ENCODE measurements around the gene MT1G. TPM values are rescaled to one million over a fixed set of nuclear protein-coding genes. Genes with fewer than 3 reads are reported as not detected.

MT1G gene
- total RNA-seq, 1 experiment from 2014 or later = not detected

- POLR2A ChIA-PET = no interaction called here
- Mint-ChIP-seq H3K36me3 (ENCODE audit: insufficient read depth, unreplicated experiment) (no peaks in the 10 kb centered on the region), H3K9me3 (ENCODE audit: unreplicated experiment) (no peaks in the 10 kb centered on the region), H3K4me3 (ENCODE audit: unreplicated experiment) (no peak overlapping the region), H3K27me3 (ENCODE audit: insufficient read depth, unreplicated experiment) (peaks cover 11% of the 10 kb centered on the region), H3K4me1 (ENCODE audit: low read depth, unreplicated experiment) (no peaks in the 10 kb centered on the region), H3K27ac (ENCODE audit: unreplicated experiment) (no peak overlapping the region)
- no peaks in the 10 kb centered on the region; the same call in 1 of the 2 replicates for H3K27me3 ChIP-seq (replicated peaks; ENCODE audit: control insufficient read depth, insufficient read depth, low read length)
- no peaks in the 10 kb centered on the region for H3K4me1 ChIP-seq
- H3K36me3 ChIP-seq (ENCODE audit: control insufficient read depth, insufficient read depth, low read length) = no peaks in the 10 kb centered on the region
- no peak for TF ChIP-seq CTCF (IDR thresholded peaks at IDR 0.05; ENCODE audit: insufficient read depth in 1 of 2, low read depth in 1 of 2, low read length in 1 of 2, severe bottlenecking in 1 of 2, unreplicated experiment in 1 of 2)
- no TSS peak for BruUV-seq (replicated peaks)
- no peak for DNase-seq
- no peak overlapping the region for H3K4me3 ChIP-seq (ENCODE audit: low read depth, low read length)
- intact Hi-C loops (cut with micrococcal nuclease; ENCODE audit: unreplicated experiment) = no loop called here
- no peaks in the 10 kb centered on the region for H3K9me3 ChIP-seq
- CTCF ChIA-PET = interaction anchor here (1.0 kb wide), 1 partner anchor 17 kb away, joined by 4 read pairs; no protein-coding TSS in a partner anchor
Measured at GRCh38 chr16:56618138-56618537, 49.7 kb downstream of the MT1G start.

- H3K4me1 Mint-ChIP-seq (ENCODE audit: low read depth, unreplicated experiment) = no peaks in the 10 kb centered on the region
- POLR2A ChIA-PET = no interaction called here
- intact Hi-C loops (cut with micrococcal nuclease; ENCODE audit: unreplicated experiment) = no loop called here
- Histone ChIP-seq H3K9me3 (no peaks in the 10 kb centered on the region), H3K27me3 (replicated peaks; ENCODE audit: control insufficient read depth, insufficient read depth, low read length) (no peaks in the 10 kb centered on the region; the same call in 1 of the 2 replicates), H3K4me3 (ENCODE audit: low read depth, low read length) (no peak overlapping the region; the same call in 1 of the 2 replicates), H3K36me3 (ENCODE audit: control insufficient read depth, insufficient read depth, low read length) (no peaks in the 10 kb centered on the region), H3K4me1 (no peaks in the 10 kb centered on the region)
- peaks cover 10% of the 10 kb centered on the region for H3K27me3 Mint-ChIP-seq (ENCODE audit: insufficient read depth, unreplicated experiment)
- TF ChIP-seq CTCF (IDR thresholded peaks at IDR 0.05; ENCODE audit: insufficient read depth in 1 of 2, low read depth in 1 of 2, low read length in 1 of 2, severe bottlenecking in 1 of 2, unreplicated experiment in 1 of 2) = no peak
- H3K4me3 Mint-ChIP-seq (ENCODE audit: unreplicated experiment) = peak overlapping the region; percentile 56
- H3K9me3 Mint-ChIP-seq (ENCODE audit: unreplicated experiment) = no peaks in the 10 kb centered on the region
- no peak for DNase-seq
- H3K27ac Mint-ChIP-seq (ENCODE audit: unreplicated experiment) = no peak overlapping the region
- BruUV-seq (replicated peaks) = no TSS peak
- H3K36me3 Mint-ChIP-seq (ENCODE audit: insufficient read depth, unreplicated experiment) = no peaks in the 10 kb centered on the region
- CTCF ChIA-PET = no interaction called here
Measured at GRCh38 chr16:56617212-56618085, 50.4 kb downstream of the MT1G start.

Other genes with a start within 250 kb of the MT1G start
- 101 and 106 TPM in 2 replicates for gene AMFR, start 242.5 kb downstream of the MT1G start, total RNA-seq (2022)
- gene NUDT21, start 216.7 kb downstream of the MT1G start, total RNA-seq (2022) = 305 and 311 TPM in 2 replicates
- 75.5 and 79.0 TPM in 2 replicates for gene OGFOD1, start 216.5 kb downstream of the MT1G start, total RNA-seq (2022)
- 25.6 and 27.7 TPM in 2 replicates for gene BBS2, start 148.0 kb downstream of the MT1G start, total RNA-seq (2022)
- gene MT4, start 103.0 kb downstream of the MT1G start, total RNA-seq (2022) = not detected in 2 replicates
- gene MT3, start 78.5 kb downstream of the MT1G start, total RNA-seq (2022) = not detected in 2 replicates
- 4.3 and 10.5 TPM in 2 replicates for gene MT2A, start 59.5 kb downstream of the MT1G start, total RNA-seq (2022)
- gene MT1E, start 42.3 kb downstream of the MT1G start, total RNA-seq (2022) = 0.56 and 2.0 TPM in 2 replicates
- not detected in 2 replicates for gene MT1M, start 35.4 kb downstream of the MT1G start, total RNA-seq (2022)
- 2.0 and 2.5 TPM in 2 replicates for gene MT1A, start 29.4 kb downstream of the MT1G start, total RNA-seq (2022)
- gene MT1B, start 16.2 kb downstream of the MT1G start, total RNA-seq (2022) = not detected in 2 replicates
- 2.8 and 12.5 TPM in 2 replicates for gene MT1F, start 10.1 kb downstream of the MT1G start, total RNA-seq (2022)
- not detected in 2 replicates for gene MT1H, start 1.7 kb upstream of the MT1G start, total RNA-seq (2022)
- 4.4 and 18.3 TPM in 2 replicates for gene MT1X, start 14.4 kb upstream of the MT1G start, total RNA-seq (2022)
- 148 and 149 TPM in 2 replicates for gene NUP93, start 62.1 kb upstream of the MT1G start, total RNA-seq (2022)
- 0.67 and 0.73 TPM in 2 replicates for gene SLC12A3, start 197.1 kb upstream of the MT1G start, total RNA-seq (2022)

Measured in Caco-2 (cell line).